Natural killer cell treated with Interleukin-12 subunit alpha and Interleukin-12 subunit beta and Interleukin-15 and Interleukin-18, amount 100 ng/mL, for 72 hours (primary cell): Measurements from ENCODE around the gene ZFYVE26. TPM values are rescaled to one million over a fixed set of nuclear protein-coding genes. Genes with fewer than 3 reads are reported as not detected.

Experiments used
- ATAC-seq, 2 donors: fragments of 150-1000 bp; cut with Tn5 transposase in 1 of 2; sonication (Bioruptor Pico), chemical (Tn5 transposase) in 1 of 2; 2 replicates each; pipeline ENCODE4 v1.10.0; 2021
- DNase-seq: peaks from one replicate; pipeline ENCODE4 v3.0.0; 2022; ENCODE audit warnings: low spot score
- H3K27ac Mint-ChIP-seq, 2 donors: 1 replicate in 1 of 2; 2 replicates in 1 of 2; pipeline ENCODE4 v1.8.0; 2022; ENCODE audit warnings: mixed read lengths in 2 of 2, mild to moderate bottlenecking in 1 of 2, moderate library complexity in 1 of 2
- H3K27me3 Mint-ChIP-seq, 2 donors: 1 replicate in 1 of 2; 2 replicates in 1 of 2; pipeline ENCODE4 v1.8.0; 2022; ENCODE audit warnings: mixed read lengths in 2 of 2
- H3K36me3 Mint-ChIP-seq: one replicate; pipeline ENCODE4 v1.8.0; 2022; ENCODE audit warnings: mixed read lengths
- H3K4me1 Mint-ChIP-seq, 2 donors: 1 replicate in 1 of 2; 2 replicates in 1 of 2; pipeline ENCODE4 v1.8.0; 2022; ENCODE audit warnings: low read depth in 2 of 2, mixed read lengths in 2 of 2, mild to moderate bottlenecking in 1 of 2
- H3K4me3 Mint-ChIP-seq: one replicate; pipeline ENCODE4 v1.8.0; 2022; ENCODE audit warnings: mixed read lengths
- H3K9me3 Mint-ChIP-seq: 2 replicates; pipeline ENCODE4 v1.8.0; 2022; ENCODE audit warnings: mixed read lengths
- total RNA-seq, 2 donors: library from RNA; stranded (reverse); gene quantifications; one replicate each; pipeline ENCODE4 v1.2.3, GENCODE V29; 2022

Gene ZFYVE26
- total RNA-seq, result 10 to 100 TPM; 25.4 to 38.0 TPM

- Mint-ChIP-seq H3K4me1 (peaks cover 36 to 42% of the 10 kb centered on the region in 2 donors), H3K9me3 (no peaks in the 10 kb centered on the region), H3K27me3 (no peaks in the 10 kb centered on the region), H3K27ac (peak within 1 kb of the TSS; percentile 83 to 99), H3K36me3 (no peaks in the 10 kb centered on the region), H3K4me3 (peak within 1 kb of the TSS; percentile 90)
- ATAC-seq (peak; percentile 94 to 95), DNase-seq (peak; percentile 93)
Observed at GRCh38 chr14:67816326-67817002, at the start of gene ZFYVE26. TSS of gene ZFYVE26 (minus strand) at chr14:67816590. CDS start at chr14:67815963, 627 bp downstream.

GRCh38 chr14:67863223-67863622, 46.8 kb upstream of the ZFYVE26 start:
- ATAC-seq (no peak), DNase-seq (no peak)
- Mint-ChIP-seq H3K4me1 (peaks cover 14 to 15% of the 10 kb centered on the region in 2 donors), H3K4me3 (no peak overlapping the region), H3K27me3 (peaks cover 0 to 6% of the 10 kb centered on the region in 2 donors), H3K9me3 (no peaks in the 10 kb centered on the region), H3K27ac (no peak overlapping the region), H3K36me3 (peaks cover 18% of the 10 kb centered on the region)

- Mint-ChIP-seq H3K4me3 (no peak overlapping the region), H3K4me1 (peaks cover 22 to 25% of the 10 kb centered on the region in 2 donors), H3K9me3 (no peaks in the 10 kb centered on the region), H3K36me3 (no peaks in the 10 kb centered on the region), H3K27me3 (peaks cover 0 to 12% of the 10 kb centered on the region in 2 donors), H3K27ac (no peak overlapping the region)
- ATAC-seq (no peak), DNase-seq (no peak)
Observed at GRCh38 chr14:67859169-67859749, 42.9 kb upstream of the ZFYVE26 start.

- no peaks in the 10 kb centered on the region for H3K9me3 Mint-ChIP-seq
- H3K4me1 Mint-ChIP-seq, result peaks cover 25 to 27% of the 10 kb centered on the region in 2 donors
- H3K27ac Mint-ChIP-seq, result no peak overlapping the region
- no peak for ATAC-seq
- H3K27me3 Mint-ChIP-seq, result peaks cover 10 to 19% of the 10 kb centered on the region in 2 donors
- no peak for DNase-seq
- H3K36me3 Mint-ChIP-seq, result no peaks in the 10 kb centered on the region
- H3K4me3 Mint-ChIP-seq, result no peak overlapping the region
Observed at GRCh38 chr14:67857778-67858350, 41.5 kb upstream of the ZFYVE26 start.

GRCh38 chr14:67856827-67857226, 40.4 kb upstream of the ZFYVE26 start:
- Mint-ChIP-seq H3K4me3 (peak overlapping the region; percentile 43), H3K9me3 (no peaks in the 10 kb centered on the region), H3K27ac (no peak overlapping the region), H3K4me1 (peaks cover 25 to 27% of the 10 kb centered on the region in 2 donors), H3K27me3 (peaks cover 10 to 21% of the 10 kb centered on the region in 2 donors), H3K36me3 (no peaks in the 10 kb centered on the region)
- DNase-seq (no peak), ATAC-seq (no peak)

- peaks cover 25 to 38% of the 10 kb centered on the region in 2 donors for H3K4me1 Mint-ChIP-seq
- DNase-seq, result no peak
- H3K27me3 Mint-ChIP-seq, result peaks cover 19 to 28% of the 10 kb centered on the region in 2 donors
- H3K4me3 Mint-ChIP-seq, result no peak overlapping the region
- H3K9me3 Mint-ChIP-seq, result no peaks in the 10 kb centered on the region
- no peak overlapping the region for H3K27ac Mint-ChIP-seq
- H3K36me3 Mint-ChIP-seq, result peaks cover 17% of the 10 kb centered on the region
- no peak for ATAC-seq
Observed at GRCh38 chr14:67853715-67854114, 37.3 kb upstream of the ZFYVE26 start.

GRCh38 chr14:67852926-67853604, 36.7 kb upstream of the ZFYVE26 start:
- Mint-ChIP-seq H3K9me3 (no peaks in the 10 kb centered on the region), H3K4me1 (peaks cover 26 to 39% of the 10 kb centered on the region in 2 donors), H3K36me3 (peaks cover 23% of the 10 kb centered on the region), H3K4me3 (no peak overlapping the region), H3K27ac (no peak overlapping the region), H3K27me3 (peaks cover 19 to 24% of the 10 kb centered on the region in 2 donors)
- ATAC-seq (peak in 1 of 2 donors; percentile 52), DNase-seq (no peak)

GRCh38 chr14:67851785-67852410, 35.5 kb upstream of the ZFYVE26 start:
- H3K27ac Mint-ChIP-seq, result no peak overlapping the region
- peaks cover 30% of the 10 kb centered on the region for H3K36me3 Mint-ChIP-seq
- peaks cover 5% of the 10 kb centered on the region for H3K9me3 Mint-ChIP-seq
- DNase-seq (no peak), ATAC-seq (no peak)
- H3K4me3 Mint-ChIP-seq, result no peak overlapping the region
- H3K27me3 Mint-ChIP-seq, result peaks cover 19 to 27% of the 10 kb centered on the region in 2 donors
- peaks cover 30 to 37% of the 10 kb centered on the region in 2 donors for H3K4me1 Mint-ChIP-seq

GRCh38 chr14:67850066-67850830, 33.9 kb upstream of the ZFYVE26 start:
- DNase-seq (no peak), ATAC-seq (no peak)
- H3K36me3 Mint-ChIP-seq, result peaks cover 30% of the 10 kb centered on the region
- peaks cover 25 to 33% of the 10 kb centered on the region in 2 donors for H3K4me1 Mint-ChIP-seq
- no peak overlapping the region for H3K4me3 Mint-ChIP-seq
- H3K27me3 Mint-ChIP-seq, result peaks cover 19 to 24% of the 10 kb centered on the region in 2 donors
- peaks cover 5% of the 10 kb centered on the region for H3K9me3 Mint-ChIP-seq
- no peak overlapping the region for H3K27ac Mint-ChIP-seq

- H3K27ac Mint-ChIP-seq, result no peak overlapping the region
- peaks cover 29% of the 10 kb centered on the region for H3K36me3 Mint-ChIP-seq
- H3K4me3 Mint-ChIP-seq, result no peak overlapping the region
- H3K4me1 Mint-ChIP-seq, result peaks cover 19 to 26% of the 10 kb centered on the region in 2 donors
- H3K27me3 Mint-ChIP-seq, result peaks cover 6 to 14% of the 10 kb centered on the region in 2 donors
- ATAC-seq (peak in 1 of 2 donors; percentile 24), DNase-seq (no peak)
- peaks cover 5% of the 10 kb centered on the region for H3K9me3 Mint-ChIP-seq
Observed at GRCh38 chr14:67846029-67846610, 29.7 kb upstream of the ZFYVE26 start.

GRCh38 chr14:67837011-67837624, 20.7 kb upstream of the ZFYVE26 start:
- Mint-ChIP-seq H3K4me3 (no peak overlapping the region), H3K9me3 (no peaks in the 10 kb centered on the region), H3K36me3 (no peaks in the 10 kb centered on the region), H3K4me1 (no peaks in the 10 kb centered on the region), H3K27ac (no peak overlapping the region), H3K27me3 (no peaks in the 10 kb centered on the region)
- DNase-seq (no peak), ATAC-seq (no peak)

GRCh38 chr14:67835596-67835995, 19.2 kb upstream of the ZFYVE26 start:
- peaks cover 0 to under 1% of the 10 kb centered on the region in 2 donors for H3K4me1 Mint-ChIP-seq

More at GRCh38 chr14:67835596-67835995, 19.2 kb upstream of the ZFYVE26 start:
- Mint-ChIP-seq H3K36me3 (no peaks in the 10 kb centered on the region), H3K9me3 (no peaks in the 10 kb centered on the region), H3K27me3 (no peaks in the 10 kb centered on the region), H3K4me3 (no peak overlapping the region), H3K27ac (no peak overlapping the region)
- ATAC-seq (no peak), DNase-seq (no peak)
